HCT116 (cell line): Measurements from ENCODE around the gene CALN1. TPM values are rescaled to one million over a fixed set of nuclear protein-coding genes. Genes with fewer than 3 reads are reported as not detected.

Experiments
- ATAC-seq: fragments of 200-7000 bp; cut with Tn5 transposase; 2 replicates; pipeline ENCODE4 v1.9.1; 2020; ENCODE audit warnings: mild to moderate bottlenecking, moderate library complexity
- BruUV-seq: library from RNA; stranded (reverse); fragments of 400-500 nt; replicated peaks from 2 replicates; lab custom pipeline; 2021; lab: Mats Ljungman, UMichigan
- CTCF ChIA-PET: fragments of 300-600 bp; sonication (Branson Sonifier 250); formaldehyde crosslinking; loops from one replicate; lab custom pipeline; 2021; ENCODE audit warnings: antibody characterized with exemption; lab: Charles Lee
- POLR2A ChIA-PET: fragments of 300-600, 350-600 bp; sonication (Branson Sonifier 250); formaldehyde crosslinking; loops from one replicate; lab custom pipeline; 2021; ENCODE audit warnings: antibody characterized with exemption; lab: Charles Lee
- RAD21 ChIA-PET, 2 experiments: fragments of 300-600 bp; sonication (Branson Sonifier 250); formaldehyde crosslinking; loops; one replicate each; lab custom pipeline; 2023; ENCODE audit warnings: low total read pairs in 2 of 2; ENCODE audit not compliant: uncharacterized antibody in 2 of 2, unreplicated experiment in 2 of 2, low non-redundant PET in 1 of 2; lab: Charles Lee
- DNase-seq: peaks from one replicate; pipeline ENCODE4 v3.0.0-alpha.2; 2010; ENCODE audit warnings: low read depth, low spot score
- H2AFZ ChIP-seq: fragments of 200-600 bp; shearing (Covaris generic), sonication (generic); 2 replicates; pipeline ENCODE4 v1.6.1; 2017; ENCODE audit warnings: low read depth, mixed run types, mixed read lengths, antibody characterized with exemption, low read length; ENCODE audit not compliant: poor library complexity, severe bottlenecking
- H3K27ac ChIP-seq: 2 replicates; pipeline ENCODE4 v1.5.1; 2012; ENCODE audit warnings: low read depth, low read length
- H3K27me3 ChIP-seq: fragments of 200-600 bp; sonication (generic); 2 replicates; pipeline ENCODE4 v1.6.1; 2016; ENCODE audit warnings: mixed run types, low read length, mixed read lengths; ENCODE audit not compliant: insufficient read depth
- H3K36me3 ChIP-seq, 2 experiments: fragments of 200-500 bp in 1 of 2; fragments of 200-600 bp in 1 of 2; sonication (Bioruptor generic) in 1 of 2; sonication (generic) in 1 of 2; 2 replicates each; pipeline versions ENCODE4 v1.5.1 to v1.6.1; 2014 to 2016; ENCODE audit warnings: low read length in 2 of 2, inconsistent platforms in 1 of 2, mixed read lengths in 1 of 2, mixed run types in 1 of 2; ENCODE audit not compliant: insufficient read depth in 2 of 2, control insufficient read depth in 1 of 2
- H3K4me1 ChIP-seq, 2 experiments: fragments of 200-600 bp in 1 of 2; sonication (generic) in 1 of 2; 2 replicates each; pipeline versions ENCODE4 v1.5.1 to v1.6.1; 2012 to 2017; ENCODE audit warnings: low read length in 2 of 2, inconsistent platforms in 1 of 2, mild to moderate bottlenecking in 1 of 2, mixed read lengths in 1 of 2, mixed run types in 1 of 2, moderate library complexity in 1 of 2; ENCODE audit not compliant: insufficient read depth in 2 of 2, control insufficient read depth in 1 of 2
- H3K4me2 ChIP-seq: fragments of 200-600 bp; sonication (generic); 2 replicates; pipeline ENCODE4 v1.6.1; 2017; ENCODE audit warnings: mixed run types, low read length, mixed read lengths
- H3K4me3 ChIP-seq, 2 experiments: fragments of 200-600 bp in 1 of 2; sonication (generic) in 1 of 2; replicated peaks in 1 of 2; 2 replicates each; pipeline ENCODE4 v1.5.1; 2011 to 2016; ENCODE audit warnings: low read length in 2 of 2, control low read depth in 1 of 2, low read depth in 1 of 2, mild to moderate bottlenecking in 1 of 2, mixed read lengths in 1 of 2, mixed run types in 1 of 2
- H3K79me2 ChIP-seq: fragments of 200-600 bp; sonication (generic); 2 replicates; pipeline ENCODE4 v1.6.1; 2017; ENCODE audit warnings: mild to moderate bottlenecking, mixed run types, low read length, moderate library complexity, mixed read lengths; ENCODE audit not compliant: insufficient read depth
- H3K9ac ChIP-seq: fragments of 200-600 bp; sonication (generic); 2 replicates; pipeline ENCODE4 v1.6.1; 2016; ENCODE audit warnings: low read length, mixed read lengths
- H3K9me2 ChIP-seq: fragments of 200-600 bp; sonication (generic), shearing (Covaris generic); 2 replicates; pipeline ENCODE4 v1.6.1; 2017; ENCODE audit warnings: mixed run types, mild to moderate bottlenecking, moderate library complexity; ENCODE audit not compliant: insufficient read depth
- H3K9me3 ChIP-seq, 2 experiments: fragments of 200-500 bp in 1 of 2; fragments of 200-600 bp in 1 of 2; sonication (Bioruptor generic) in 1 of 2; sonication (generic) in 1 of 2; 2 replicates each; pipeline ENCODE4 v1.6.1; 2014 to 2017; ENCODE audit warnings: low read length in 2 of 2, mixed read lengths in 2 of 2, inconsistent platforms in 1 of 2, low read depth in 1 of 2, mild to moderate bottlenecking in 1 of 2, mixed run types in 1 of 2, moderate library complexity in 1 of 2; ENCODE audit not compliant: control insufficient read depth in 1 of 2, insufficient read depth in 1 of 2
- H4K20me1 ChIP-seq: fragments of 200-600 bp; sonication (generic), shearing (Covaris generic); 2 replicates; pipeline ENCODE4 v1.6.1; 2017; ENCODE audit warnings: mixed run types, mild to moderate bottlenecking, moderate library complexity; ENCODE audit not compliant: insufficient read depth
- EGR1 ChIP-seq: IDR thresholded peaks from 2 replicates; pipeline ENCODE4 v1.6.1; 2012; ENCODE audit warnings: low read depth
- ELF1 ChIP-seq: IDR thresholded peaks from 2 replicates; pipeline ENCODE4 v1.6.1; 2012; ENCODE audit warnings: low read depth, borderline replicate concordance
- POLR2A ChIP-seq: IDR thresholded peaks from 2 replicates; pipeline ENCODE4 v1.7.0; 2011; ENCODE audit warnings: borderline replicate concordance; ENCODE audit not compliant: insufficient read depth, insufficient read length; ENCODE audit errors: extremely low read depth
- POLR2AphosphoS5 ChIP-seq: IDR thresholded peaks from 2 replicates; pipeline ENCODE4 v1.6.1; 2011; ENCODE audit warnings: mild to moderate bottlenecking, low read depth, low read length, moderate library complexity
- RAD21 ChIP-seq: IDR thresholded peaks from 2 replicates; pipeline ENCODE4 v1.6.1; 2012; ENCODE audit warnings: low read depth, mild to moderate bottlenecking
- SIN3A ChIP-seq: IDR thresholded peaks from 2 replicates; pipeline ENCODE4 v1.6.1; 2012; ENCODE audit warnings: low read depth
- TCF7L2 ChIP-seq: IDR thresholded peaks from 2 replicates; pipeline ENCODE4 v1.7.0; 2011; ENCODE audit warnings: borderline replicate concordance, inconsistent platforms; ENCODE audit not compliant: insufficient read depth, insufficient read length; ENCODE audit errors: extremely low read depth
- intact Hi-C: fragments of 100-400 bp; cut with micrococcal nuclease; formaldehyde crosslinking; loops from 2 replicates; pipeline ENCODE4 v1.10.0; 2022
- total RNA-seq: library from RNA; stranded (reverse); gene quantifications from one replicate; pipeline ENCODE4 v1.2.1, GENCODE V29; 2021; ENCODE audit not compliant: unreplicated experiment
- TF ChIP-seq, protein P1 (sequence below): IDR thresholded peaks from 2 replicates; pipeline ENCODE4 v1.6.1; 2011; ENCODE audit warnings: mild to moderate bottlenecking, low read length, moderate library complexity; ENCODE audit not compliant: insufficient replicate concordance; ENCODE audit errors: extremely low read depth
- TF ChIP-seq, protein P2 (sequence below): IDR thresholded peaks from 2 replicates; pipeline ENCODE4 v1.6.1; 2012
- TF ChIP-seq, protein P3 (sequence below): IDR thresholded peaks from 2 replicates; pipeline ENCODE4 v1.6.1; 2012
- TF ChIP-seq, protein P4 (sequence below), 3 experiments: fragments of 200-600 bp in 1 of 3; sonication (generic) in 1 of 3; IDR thresholded peaks in 2 of 3; conservative IDR thresholded peaks in 1 of 3; 2 replicates each; pipeline ENCODE4 v1.5.1; 2012 to 2017; ENCODE audit warnings: low read depth in 2 of 3, low read length in 2 of 3, antibody characterized with exemption in 1 of 3, borderline replicate concordance in 1 of 3, control low read depth in 1 of 3, mild to moderate bottlenecking in 1 of 3, mixed read lengths in 1 of 3, mixed run types in 1 of 3, moderate library complexity in 1 of 3; ENCODE audit not compliant: insufficient read depth in 1 of 3

The CALN1 gene
- total RNA-seq, 1 experiment from 2014 or later = 0.17 TPM

DNA sequence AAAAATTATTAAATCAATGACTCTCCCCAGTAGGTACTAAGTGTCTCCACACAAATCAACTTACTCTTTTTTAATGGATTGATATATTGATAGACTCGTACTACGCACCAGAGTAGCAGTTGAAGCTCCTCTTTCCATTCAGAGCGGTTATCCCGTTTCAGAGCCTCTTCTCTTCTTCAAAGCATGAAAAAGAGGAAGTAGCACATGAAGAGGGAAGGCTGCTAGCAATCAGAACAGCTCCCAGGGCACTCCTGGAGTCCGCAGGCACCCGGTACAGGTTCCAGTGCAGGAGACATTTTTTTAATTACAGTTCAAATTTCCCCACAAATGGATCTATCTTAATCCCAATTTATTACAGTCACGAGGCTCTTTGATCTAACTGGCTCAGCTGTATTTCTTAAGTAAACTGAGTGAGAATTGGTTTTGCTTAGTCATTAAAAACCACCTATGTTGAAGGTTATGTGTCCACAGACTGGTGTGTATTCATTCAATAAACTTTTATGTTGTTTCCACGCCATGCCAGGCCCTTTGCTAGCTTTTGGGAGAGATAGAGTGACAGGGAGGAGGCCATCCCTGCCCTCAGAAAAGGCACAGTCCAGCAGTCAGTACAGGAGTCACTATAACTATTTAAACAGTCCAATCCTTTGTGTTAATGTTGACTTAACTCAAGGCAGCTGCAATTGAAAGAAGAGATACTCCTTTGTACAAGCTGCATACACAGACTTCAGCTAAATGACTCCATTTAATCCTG, 32.1 kb upstream of the CALN1 start:
- no peaks in the 10 kb centered on the region for H3K4me1 ChIP-seq
- H3K27me3 ChIP-seq = peaks cover 37% of the 10 kb centered on the region; the same call in 1 of the 2 replicates
- H3K9ac ChIP-seq = no peak overlapping the region
- RAD21 ChIA-PET = no interaction called here
- H3K79me2 ChIP-seq = no peaks in the 10 kb centered on the region
- DNase-seq (no peak), ATAC-seq (no peak)
- CTCF ChIA-PET = no interaction called here
- H4K20me1 ChIP-seq = no peaks in the 10 kb centered on the region
- H3K36me3 ChIP-seq = no peaks in the 10 kb centered on the region
- intact Hi-C loops = no loop called here
- H2AFZ ChIP-seq = no peak overlapping the region
- H3K9me3 ChIP-seq = no peaks in the 10 kb centered on the region
- POLR2A ChIA-PET = no interaction called here
- no peak overlapping the region for H3K27ac ChIP-seq
- no peaks in the 10 kb centered on the region for H3K9me2 ChIP-seq
- H3K4me3 ChIP-seq = no peak overlapping the region
- no TSS peak for BruUV-seq
- H3K4me2 ChIP-seq = no peak overlapping the region
- no peak for TF ChIP-seq POLR2A
- no peak for TF ChIP-seq POLR2AphosphoS5
- TF ChIP-seq, protein P1, sequence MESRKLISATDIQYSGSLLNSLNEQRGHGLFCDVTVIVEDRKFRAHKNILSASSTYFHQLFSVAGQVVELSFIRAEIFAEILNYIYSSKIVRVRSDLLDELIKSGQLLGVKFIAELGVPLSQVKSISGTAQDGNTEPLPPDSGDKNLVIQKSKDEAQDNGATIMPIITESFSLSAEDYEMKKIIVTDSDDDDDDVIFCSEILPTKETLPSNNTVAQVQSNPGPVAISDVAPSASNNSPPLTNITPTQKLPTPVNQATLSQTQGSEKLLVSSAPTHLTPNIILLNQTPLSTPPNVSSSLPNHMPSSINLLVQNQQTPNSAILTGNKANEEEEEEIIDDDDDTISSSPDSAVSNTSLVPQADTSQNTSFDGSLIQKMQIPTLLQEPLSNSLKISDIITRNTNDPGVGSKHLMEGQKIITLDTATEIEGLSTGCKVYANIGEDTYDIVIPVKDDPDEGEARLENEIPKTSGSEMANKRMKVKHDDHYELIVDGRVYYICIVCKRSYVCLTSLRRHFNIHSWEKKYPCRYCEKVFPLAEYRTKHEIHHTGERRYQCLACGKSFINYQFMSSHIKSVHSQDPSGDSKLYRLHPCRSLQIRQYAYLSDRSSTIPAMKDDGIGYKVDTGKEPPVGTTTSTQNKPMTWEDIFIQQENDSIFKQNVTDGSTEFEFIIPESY = no peak
- no peak for TF ChIP-seq TCF7L2
- no peak for TF ChIP-seq EGR1
- TF ChIP-seq, protein P2, sequence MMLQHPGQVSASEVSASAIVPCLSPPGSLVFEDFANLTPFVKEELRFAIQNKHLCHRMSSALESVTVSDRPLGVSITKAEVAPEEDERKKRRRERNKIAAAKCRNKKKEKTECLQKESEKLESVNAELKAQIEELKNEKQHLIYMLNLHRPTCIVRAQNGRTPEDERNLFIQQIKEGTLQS = no peak
- TF ChIP-seq SIN3A = no peak
- TF ChIP-seq ELF1 = no peak
- TF ChIP-seq, protein P3, sequence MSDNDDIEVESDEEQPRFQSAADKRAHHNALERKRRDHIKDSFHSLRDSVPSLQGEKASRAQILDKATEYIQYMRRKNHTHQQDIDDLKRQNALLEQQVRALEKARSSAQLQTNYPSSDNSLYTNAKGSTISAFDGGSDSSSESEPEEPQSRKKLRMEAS = no peak
- TF ChIP-seq, protein P4, sequence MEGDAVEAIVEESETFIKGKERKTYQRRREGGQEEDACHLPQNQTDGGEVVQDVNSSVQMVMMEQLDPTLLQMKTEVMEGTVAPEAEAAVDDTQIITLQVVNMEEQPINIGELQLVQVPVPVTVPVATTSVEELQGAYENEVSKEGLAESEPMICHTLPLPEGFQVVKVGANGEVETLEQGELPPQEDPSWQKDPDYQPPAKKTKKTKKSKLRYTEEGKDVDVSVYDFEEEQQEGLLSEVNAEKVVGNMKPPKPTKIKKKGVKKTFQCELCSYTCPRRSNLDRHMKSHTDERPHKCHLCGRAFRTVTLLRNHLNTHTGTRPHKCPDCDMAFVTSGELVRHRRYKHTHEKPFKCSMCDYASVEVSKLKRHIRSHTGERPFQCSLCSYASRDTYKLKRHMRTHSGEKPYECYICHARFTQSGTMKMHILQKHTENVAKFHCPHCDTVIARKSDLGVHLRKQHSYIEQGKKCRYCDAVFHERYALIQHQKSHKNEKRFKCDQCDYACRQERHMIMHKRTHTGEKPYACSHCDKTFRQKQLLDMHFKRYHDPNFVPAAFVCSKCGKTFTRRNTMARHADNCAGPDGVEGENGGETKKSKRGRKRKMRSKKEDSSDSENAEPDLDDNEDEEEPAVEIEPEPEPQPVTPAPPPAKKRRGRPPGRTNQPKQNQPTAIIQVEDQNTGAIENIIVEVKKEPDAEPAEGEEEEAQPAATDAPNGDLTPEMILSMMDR (IDR thresholded peaks at IDR 0.05 in 2 of 3, conservative IDR thresholded peaks at IDR 0.05 in 1 of 3; ENCODE audit: borderline replicate concordance in 1 of 3, insufficient read depth in 1 of 3, low read depth in 2 of 3, low read length in 2 of 3) = no peak
- TF ChIP-seq RAD21 = no peak
